GM23338 (cell line): ENCODE results near the gene CFAP57. TPM values are rescaled to one million over a fixed set of nuclear protein-coding genes. Genes with fewer than 3 reads are reported as not detected.

Source experiments
- ATAC-seq: fragments of 200-7000 bp; cut with Tn5 transposase; 3 replicates; pipeline ENCODE4 v1.9.1; 2020
- DNase-seq: peaks from one replicate; pipeline ENCODE4 v3.0.0-alpha.2; 2015; ENCODE audit warnings: low spot score
- H2AFZ ChIP-seq: fragments of 200-600 bp; sonication (generic); 2 replicates; pipeline ENCODE4 v1.8.0; 2016; ENCODE audit warnings: antibody characterized with exemption, mild to moderate bottlenecking, moderate library complexity
- H3F3A ChIP-seq: fragments of 200-600 bp; sonication (generic); replicated peaks from 2 replicates; pipeline ENCODE4 v1.8.0; 2017; ENCODE audit warnings: antibody characterized with exemption, mixed run types, low read depth
- H3K27ac ChIP-seq: fragments of 200-600 bp; sonication (generic); 2 replicates; pipeline ENCODE4 v1.6.1; 2016; ENCODE audit warnings: low read depth
- H3K27me3 ChIP-seq: fragments of 200-600 bp; sonication (generic); 2 replicates; pipeline ENCODE4 v1.8.0; 2016; ENCODE audit warnings: mild to moderate bottlenecking, mixed run types, moderate library complexity; ENCODE audit not compliant: insufficient read depth
- H3K36me3 ChIP-seq: fragments of 200-600 bp; sonication (generic); 2 replicates; pipeline ENCODE4 v1.8.0; 2016; ENCODE audit warnings: mild to moderate bottlenecking; ENCODE audit not compliant: insufficient read depth
- H3K4me1 ChIP-seq: fragments of 200-600 bp; sonication (generic); 2 replicates; pipeline ENCODE4 v1.8.0; 2016; ENCODE audit warnings: mild to moderate bottlenecking, moderate library complexity; ENCODE audit not compliant: insufficient read depth
- H3K4me2 ChIP-seq: fragments of 200-600 bp; sonication (generic); 2 replicates; pipeline ENCODE4 v1.7.1; 2017; ENCODE audit warnings: mixed run types
- H3K4me3 ChIP-seq: fragments of 200-600 bp; sonication (generic); 2 replicates; pipeline ENCODE4 v1.6.1; 2016; ENCODE audit warnings: mixed run types
- H3K79me2 ChIP-seq: fragments of 200-600 bp; sonication (generic); replicated peaks from 2 replicates; pipeline ENCODE4 v1.8.0; 2017; ENCODE audit warnings: mild to moderate bottlenecking; ENCODE audit not compliant: insufficient read depth
- H3K9me2 ChIP-seq: fragments of 200-600 bp; sonication (generic); 2 replicates; pipeline ENCODE4 v1.8.0; 2017; ENCODE audit not compliant: insufficient read depth
- H4K20me1 ChIP-seq: fragments of 200-600 bp; sonication (generic); replicated peaks from 2 replicates; pipeline ENCODE4 v1.8.0; 2017; ENCODE audit warnings: mild to moderate bottlenecking; ENCODE audit not compliant: insufficient read depth
- H3K27ac Mint-ChIP-seq: 2 replicates; pipeline ENCODE4 v1.8.0; 2020; ENCODE audit warnings: inconsistent platforms, mild to moderate bottlenecking, moderate library complexity, mixed read lengths
- H3K27me3 Mint-ChIP-seq: 3 replicates; pipeline ENCODE4 v1.8.0; 2022; ENCODE audit warnings: low read depth, mild to moderate bottlenecking, moderate library complexity, mixed read lengths, inconsistent platforms; ENCODE audit not compliant: insufficient read depth, poor library complexity
- H3K36me3 Mint-ChIP-seq: 3 replicates; pipeline ENCODE4 v1.8.0; 2021; ENCODE audit warnings: low read depth, mild to moderate bottlenecking, inconsistent platforms, moderate library complexity, mixed read lengths
- H3K4me1 Mint-ChIP-seq: 3 replicates; pipeline ENCODE4 v1.8.0; 2020; ENCODE audit warnings: mild to moderate bottlenecking, inconsistent platforms, mixed read lengths
- H3K4me3 Mint-ChIP-seq: 3 replicates; pipeline ENCODE4 v1.8.0; 2021; ENCODE audit warnings: moderate library complexity, mild to moderate bottlenecking, inconsistent platforms, mixed read lengths
- H3K9me3 Mint-ChIP-seq: 3 replicates; pipeline ENCODE4 v1.8.0; 2020; ENCODE audit warnings: moderate library complexity, mild to moderate bottlenecking, inconsistent platforms, mixed read lengths
- CREB1 ChIP-seq: fragments of 250-450 bp; sonication (Bioruptor Pico); IDR thresholded peaks from 2 replicates; pipeline ENCODE4 v1.5.0; 2020; ENCODE audit warnings: low read depth, mild to moderate bottlenecking, moderate library complexity
- EZH2 ChIP-seq: fragments of 200-600 bp; sonication (generic); IDR thresholded peaks from one replicate; pipeline ENCODE4 v1.8.0; 2017; ENCODE audit warnings: antibody characterized with exemption, mild to moderate bottlenecking, low read depth; ENCODE audit not compliant: unreplicated experiment
- EZH2phosphoT487 ChIP-seq: fragments of 200-600 bp; sonication (generic); IDR thresholded peaks from one replicate; pipeline ENCODE4 v1.8.1; 2018; ENCODE audit warnings: antibody characterized with exemption; ENCODE audit not compliant: unreplicated experiment
- NANOG ChIP-seq: IDR thresholded peaks from 2 replicates; pipeline ENCODE4 v1.6.1; 2016; ENCODE audit warnings: antibody characterized with exemption, borderline replicate concordance
- REST ChIP-seq: IDR thresholded peaks from one replicate; pipeline ENCODE4 v1.6.1; 2018; ENCODE audit warnings: antibody characterized with exemption; ENCODE audit not compliant: unreplicated experiment
- STAT1 ChIP-seq: IDR thresholded peaks from one replicate; pipeline ENCODE4 v1.6.1; 2016; ENCODE audit warnings: antibody characterized with exemption; ENCODE audit not compliant: unreplicated experiment
- ZNF331 ChIP-seq: fragments of 250-450 bp; sonication (Bioruptor Pico); IDR thresholded peaks from 2 replicates; pipeline ENCODE4 v1.5.0; 2020; ENCODE audit warnings: low read depth, mild to moderate bottlenecking, moderate library complexity
- polyA plus RNA-seq: library from polyadenylated mRNA; unstranded; fragments of >200 nt; fragmentation: Nextera tagmentation; extraction: Ambion mirVana; gene quantifications from 2 replicates; pipeline ENCODE4 v1.2.1, GENCODE V29; 2016
- total RNA-seq: library from RNA; depleted of rRNA; stranded (reverse); fragments of >200 nt; shearing (Covaris generic); gene quantifications from 2 replicates; pipeline ENCODE4 v1.2.3, GENCODE V29; 2014
- TF ChIP-seq, protein P1 (sequence below), 2 experiments: fragments of 200-600 bp in 1 of 2; sonication (generic) in 1 of 2; conservative IDR thresholded peaks; 2 replicates each; pipeline versions ENCODE4 v1.5.1 to v1.6.1; 2016 to 2017; ENCODE audit warnings: antibody characterized with exemption in 2 of 2, low read depth in 2 of 2, mild to moderate bottlenecking in 2 of 2, moderate library complexity in 1 of 2
- TF ChIP-seq, protein P2 (sequence below): IDR thresholded peaks from 2 replicates; pipeline ENCODE4 v1.6.1; 2016; ENCODE audit warnings: antibody characterized with exemption

Gene CFAP57
- total and polyA plus RNA-seq, 2 experiments from 2014 or later = 0.37 to 0.38 TPM

GRCh38 chr1:43258370-43258769 lies 86.2 kb downstream of the CFAP57 start:
- Mint-ChIP-seq H3K9me3 (peaks cover 73% of the 10 kb centered on the region), H3K4me1 (no peaks in the 10 kb centered on the region), H3K36me3 (peaks cover 51% of the 10 kb centered on the region), H3K27me3 (no peaks in the 10 kb centered on the region), H3K4me3 (no peak overlapping the region), H3K27ac (no peak overlapping the region)
- Histone ChIP-seq H3K27ac (no peak overlapping the region), H3K36me3 (peaks cover 4% of the 10 kb centered on the region), H3K4me3 (no peak overlapping the region), H3F3A (no peaks in the 10 kb centered on the region), H3K4me1 (no peaks in the 10 kb centered on the region), H3K9me2 (peaks cover 4% of the 10 kb centered on the region; the same call in 1 of the 2 replicates), H3K27me3 (no peaks in the 10 kb centered on the region), H3K79me2 (no peaks in the 10 kb centered on the region), H2AFZ (no peak overlapping the region), H4K20me1 (no peaks in the 10 kb centered on the region), H3K4me2 (no peak overlapping the region)
- TF ChIP-seq STAT1 = no peak
- no peak for TF ChIP-seq REST
- TF ChIP-seq EZH2 = no peak
- TF ChIP-seq NANOG = no peak
- TF ChIP-seq CREB1 (CRISPR knock-in tag) = no peak
- TF ChIP-seq, protein P1, sequence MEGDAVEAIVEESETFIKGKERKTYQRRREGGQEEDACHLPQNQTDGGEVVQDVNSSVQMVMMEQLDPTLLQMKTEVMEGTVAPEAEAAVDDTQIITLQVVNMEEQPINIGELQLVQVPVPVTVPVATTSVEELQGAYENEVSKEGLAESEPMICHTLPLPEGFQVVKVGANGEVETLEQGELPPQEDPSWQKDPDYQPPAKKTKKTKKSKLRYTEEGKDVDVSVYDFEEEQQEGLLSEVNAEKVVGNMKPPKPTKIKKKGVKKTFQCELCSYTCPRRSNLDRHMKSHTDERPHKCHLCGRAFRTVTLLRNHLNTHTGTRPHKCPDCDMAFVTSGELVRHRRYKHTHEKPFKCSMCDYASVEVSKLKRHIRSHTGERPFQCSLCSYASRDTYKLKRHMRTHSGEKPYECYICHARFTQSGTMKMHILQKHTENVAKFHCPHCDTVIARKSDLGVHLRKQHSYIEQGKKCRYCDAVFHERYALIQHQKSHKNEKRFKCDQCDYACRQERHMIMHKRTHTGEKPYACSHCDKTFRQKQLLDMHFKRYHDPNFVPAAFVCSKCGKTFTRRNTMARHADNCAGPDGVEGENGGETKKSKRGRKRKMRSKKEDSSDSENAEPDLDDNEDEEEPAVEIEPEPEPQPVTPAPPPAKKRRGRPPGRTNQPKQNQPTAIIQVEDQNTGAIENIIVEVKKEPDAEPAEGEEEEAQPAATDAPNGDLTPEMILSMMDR (conservative IDR thresholded peaks at IDR 0.05; ENCODE audit: low read depth in 2 of 2) = no peak
- TF ChIP-seq, protein P2, sequence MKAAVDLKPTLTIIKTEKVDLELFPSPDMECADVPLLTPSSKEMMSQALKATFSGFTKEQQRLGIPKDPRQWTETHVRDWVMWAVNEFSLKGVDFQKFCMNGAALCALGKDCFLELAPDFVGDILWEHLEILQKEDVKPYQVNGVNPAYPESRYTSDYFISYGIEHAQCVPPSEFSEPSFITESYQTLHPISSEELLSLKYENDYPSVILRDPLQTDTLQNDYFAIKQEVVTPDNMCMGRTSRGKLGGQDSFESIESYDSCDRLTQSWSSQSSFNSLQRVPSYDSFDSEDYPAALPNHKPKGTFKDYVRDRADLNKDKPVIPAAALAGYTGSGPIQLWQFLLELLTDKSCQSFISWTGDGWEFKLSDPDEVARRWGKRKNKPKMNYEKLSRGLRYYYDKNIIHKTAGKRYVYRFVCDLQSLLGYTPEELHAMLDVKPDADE = no peak
- no peak for TF ChIP-seq EZH2phosphoT487
- no peak for TF ChIP-seq ZNF331 (CRISPR knock-in tag)
- DNase-seq = no peak
- ATAC-seq = no peak

- Mint-ChIP-seq H3K4me3 (no peak overlapping the region), H3K27me3 (peaks cover 5% of the 10 kb centered on the region), H3K36me3 (peaks cover 32% of the 10 kb centered on the region), H3K9me3 (peaks cover 59% of the 10 kb centered on the region), H3K4me1 (peaks cover 15% of the 10 kb centered on the region), H3K27ac (no peak overlapping the region)
- Histone ChIP-seq H3K4me1 (peaks cover 11% of the 10 kb centered on the region), H4K20me1 (no peaks in the 10 kb centered on the region), H3K4me2 (no peak overlapping the region), H3K27ac (no peak overlapping the region), H2AFZ (no peak overlapping the region), H3K27me3 (no peaks in the 10 kb centered on the region), H3K79me2 (no peaks in the 10 kb centered on the region), H3K9me2 (no peaks in the 10 kb centered on the region), H3F3A (0 out of 2 replicates have a peak, but pooled peaks cover 5% of the 10 kb centered on the region), H3K36me3 (peaks cover 4% of the 10 kb centered on the region; the same call in 1 of the 2 replicates), H3K4me3 (no peak overlapping the region)
- ATAC-seq (no peak), DNase-seq (no peak)
- TF ChIP-seq, protein P2 = no peak
- TF ChIP-seq, protein P1 (conservative IDR thresholded peaks at IDR 0.05; ENCODE audit: low read depth in 2 of 2) = no peak
These were observed 93.3 kb downstream of the CFAP57 start for GRCh38 chr1:43265431-43265830.
